BLaER1 (cell line): ENCODE measurements around the gene ETDA.
"Not testable (repeated sequence)": the region's sequence is repeated elsewhere in the genome, so short reads cannot be mapped to it uniquely, and the experiment has no call there.

Source experiments
- H3K27ac ChIP-seq: shearing (Covaris generic); formaldehyde crosslinking; 2 replicates; pipeline ENCODE4 v1.8.1; 2022
- H3K27me3 ChIP-seq: shearing (Covaris generic); formaldehyde crosslinking; 2 replicates; pipeline ENCODE4 v1.8.1; 2022
- H3K36me3 ChIP-seq: shearing (Covaris generic); formaldehyde crosslinking; 2 replicates; pipeline ENCODE4 v1.8.1; 2022
- H3K4me1 ChIP-seq: shearing (Covaris generic); formaldehyde crosslinking; 2 replicates; pipeline ENCODE4 v1.8.1; 2022
- H3K4me2 ChIP-seq: shearing (Covaris generic); formaldehyde crosslinking; 2 replicates; pipeline ENCODE4 v1.8.1; 2022
- H3K4me3 ChIP-seq: shearing (Covaris generic); formaldehyde crosslinking; 2 replicates; pipeline ENCODE4 v1.8.1; 2022
- H3K9ac ChIP-seq: shearing (Covaris generic); formaldehyde crosslinking; 2 replicates; pipeline ENCODE4 v1.8.1; 2022
- H3K9me3 ChIP-seq: shearing (Covaris generic); formaldehyde crosslinking; 2 replicates; pipeline ENCODE4 v1.8.1; 2022
- H4K20me1 ChIP-seq: shearing (Covaris generic); formaldehyde crosslinking; 2 replicates; pipeline ENCODE4 v1.8.1; 2022
- Cebpa-rat ChIP-seq: shearing (Covaris generic); IDR thresholded peaks from 2 replicates; pipeline ENCODE4 v1.8.1; 2022

ETDA gene

GRCh38 chrX:135252011-135252518 is at the start of gene ETDA:
Gene ETDA (plus strand): TSS chrX:135252061. CDS start chrX:135253277, 1,216 bp downstream.
- not testable (repeated sequence) for H3K4me1 ChIP-seq, H3K9me3 ChIP-seq, H3K27ac ChIP-seq, H3K27me3 ChIP-seq, H4K20me1 ChIP-seq, H3K4me3 ChIP-seq, H3K36me3 ChIP-seq, H3K4me2 ChIP-seq, H3K9ac ChIP-seq

GRCh38 chrX:135206427-135206826 is 45.4 kb upstream of the ETDA start:
- not testable (repeated sequence) for H3K4me3 ChIP-seq, H3K27ac ChIP-seq, H3K4me2 ChIP-seq, H3K9me3 ChIP-seq, H3K9ac ChIP-seq, H4K20me1 ChIP-seq, H3K36me3 ChIP-seq, H3K4me1 ChIP-seq
- H3K27me3 ChIP-seq = peaks cover 77% of the 10 kb centered on the region

DNA sequence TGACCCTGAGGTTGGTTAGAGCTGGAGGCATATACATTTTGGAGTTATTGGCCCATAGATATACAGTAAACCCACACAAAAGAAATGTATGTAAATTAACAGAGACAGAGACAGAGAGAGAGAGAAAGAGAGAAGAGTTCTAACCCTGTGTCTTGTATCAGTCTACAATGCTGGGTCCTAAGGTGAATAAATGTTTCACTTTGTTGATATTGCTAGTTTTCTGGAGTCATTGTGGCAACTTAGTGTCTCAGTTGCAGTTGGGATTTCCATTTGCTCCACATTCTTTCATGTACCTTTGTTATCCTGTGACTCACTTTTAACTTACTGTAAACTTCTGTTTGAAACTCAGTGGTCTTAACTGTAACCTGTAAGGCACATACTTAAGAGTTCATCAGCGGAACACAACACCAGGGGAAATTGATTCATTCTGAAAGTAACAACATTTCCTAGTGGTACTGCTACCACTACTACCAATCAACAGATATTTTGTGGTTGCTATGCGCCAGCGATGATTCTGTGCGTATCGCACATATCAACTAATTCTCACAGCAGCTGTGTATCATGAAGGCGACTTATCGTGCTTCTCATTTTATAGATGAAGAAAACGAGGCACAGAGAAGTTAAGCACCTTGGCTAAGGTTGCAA is 38.5 kb upstream of the ETDA start:
- peaks cover 45% of the 10 kb centered on the region for H3K27me3 ChIP-seq
- no peaks in the 10 kb centered on the region for H4K20me1 ChIP-seq
- no peaks in the 10 kb centered on the region for H3K36me3 ChIP-seq
- no peaks in the 10 kb centered on the region for H3K9me3 ChIP-seq
- H3K4me2 ChIP-seq = no peak overlapping the region
- no peak overlapping the region for H3K27ac ChIP-seq
- H3K4me1 ChIP-seq = no peaks in the 10 kb centered on the region
- no peak overlapping the region for H3K9ac ChIP-seq
- no peak for TF ChIP-seq Cebpa-rat
- no peak overlapping the region for H3K4me3 ChIP-seq

- H3K36me3 ChIP-seq, H3K4me2 ChIP-seq, H3K4me3 ChIP-seq, H3K9me3 ChIP-seq, H3K27me3 ChIP-seq, H3K4me1 ChIP-seq, H4K20me1 ChIP-seq, H3K27ac ChIP-seq, H3K9ac ChIP-seq: not testable (repeated sequence)
Observed at GRCh38 chrX:135245989-135246388, 5.9 kb upstream of the ETDA start.

DNA sequence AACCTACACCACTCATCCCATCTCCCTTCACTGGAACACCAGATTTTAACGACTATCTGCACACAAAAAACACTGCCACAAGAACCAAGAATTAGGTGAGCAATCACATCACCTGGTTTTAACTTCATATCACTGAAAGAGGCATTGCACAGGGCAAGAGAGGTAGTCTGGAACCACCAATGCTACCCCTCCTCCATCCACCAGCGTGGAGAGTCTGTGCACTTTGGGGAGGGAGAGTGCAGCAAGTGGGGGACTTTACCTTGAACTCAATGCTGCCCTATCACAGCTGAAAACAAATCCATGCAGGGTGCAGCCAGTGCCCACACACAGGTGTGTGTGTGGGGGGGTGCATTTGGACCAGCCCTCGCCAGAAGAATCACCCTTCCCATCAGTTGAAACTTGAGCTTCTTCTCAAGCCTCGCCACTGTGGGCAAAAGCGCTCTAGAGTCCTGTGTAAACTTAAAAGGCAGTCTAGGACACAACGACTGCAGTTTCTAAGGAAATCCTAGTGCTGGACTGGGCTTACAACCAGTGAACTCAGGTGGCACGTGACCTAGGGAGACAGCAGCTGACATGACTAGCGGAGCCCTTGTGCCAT is 4.3 kb downstream of the ETDA start:
- not testable (repeated sequence) for H3K9me3 ChIP-seq, H3K36me3 ChIP-seq, H3K9ac ChIP-seq, H3K4me1 ChIP-seq, H3K4me2 ChIP-seq, H3K4me3 ChIP-seq, H4K20me1 ChIP-seq, H3K27ac ChIP-seq
- peaks cover 28% of the 10 kb centered on the region for H3K27me3 ChIP-seq

- no peaks in the 10 kb centered on the region for H3K4me1 ChIP-seq
- no peak overlapping the region for H3K4me3 ChIP-seq
- H3K36me3 ChIP-seq = no peaks in the 10 kb centered on the region
- no peak overlapping the region for H3K9ac ChIP-seq
- H3K27me3 ChIP-seq = peaks cover 36% of the 10 kb centered on the region
- no peak overlapping the region for H3K4me2 ChIP-seq
- TF ChIP-seq Cebpa-rat = no peak
- no peaks in the 10 kb centered on the region for H3K9me3 ChIP-seq
- H4K20me1 ChIP-seq = no peaks in the 10 kb centered on the region
- H3K27ac ChIP-seq = no peak overlapping the region
Observed at GRCh38 chrX:135256923-135257322, 5.1 kb downstream of the ETDA start.

GRCh38 chrX:135257469-135257868 is 5.6 kb downstream of the ETDA start:
- H3K4me3 ChIP-seq = no peak overlapping the region
- H3K27ac ChIP-seq = no peak overlapping the region
- H3K4me1 ChIP-seq = no peaks in the 10 kb centered on the region
- H3K27me3 ChIP-seq = peaks cover 41% of the 10 kb centered on the region
- H3K4me2 ChIP-seq = no peak overlapping the region
- no peak for TF ChIP-seq Cebpa-rat
- no peaks in the 10 kb centered on the region for H3K9me3 ChIP-seq
- no peak overlapping the region for H3K9ac ChIP-seq
- H3K36me3 ChIP-seq = no peaks in the 10 kb centered on the region
- no peaks in the 10 kb centered on the region for H4K20me1 ChIP-seq

DNA sequence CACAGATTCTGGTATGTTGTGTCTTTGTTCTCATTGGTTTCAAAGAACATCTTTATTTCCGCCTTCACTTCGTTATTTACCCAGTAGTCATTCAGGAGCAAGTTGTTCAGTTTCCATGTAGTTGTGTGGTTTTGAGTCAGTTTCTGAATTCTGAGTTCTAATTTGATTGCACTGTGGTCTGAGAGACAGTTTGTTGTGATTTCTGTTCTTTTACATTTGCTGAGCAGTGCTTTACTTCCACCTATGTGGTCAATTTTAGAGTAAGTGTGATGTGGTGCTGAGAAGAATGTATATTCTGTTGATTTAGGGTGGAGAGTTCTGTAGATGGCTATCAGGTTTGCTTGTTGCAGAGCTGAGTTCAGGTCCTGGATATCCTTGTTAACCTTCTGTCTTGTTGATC is 9.1 kb downstream of the ETDA start:
- not testable (repeated sequence) for H3K36me3 ChIP-seq, H3K4me1 ChIP-seq, H3K9ac ChIP-seq, H3K4me2 ChIP-seq, H4K20me1 ChIP-seq, H3K27ac ChIP-seq, H3K4me3 ChIP-seq
- Histone ChIP-seq H3K27me3 (peaks cover 65% of the 10 kb centered on the region), H3K9me3 (peaks cover 17% of the 10 kb centered on the region)

DNA sequence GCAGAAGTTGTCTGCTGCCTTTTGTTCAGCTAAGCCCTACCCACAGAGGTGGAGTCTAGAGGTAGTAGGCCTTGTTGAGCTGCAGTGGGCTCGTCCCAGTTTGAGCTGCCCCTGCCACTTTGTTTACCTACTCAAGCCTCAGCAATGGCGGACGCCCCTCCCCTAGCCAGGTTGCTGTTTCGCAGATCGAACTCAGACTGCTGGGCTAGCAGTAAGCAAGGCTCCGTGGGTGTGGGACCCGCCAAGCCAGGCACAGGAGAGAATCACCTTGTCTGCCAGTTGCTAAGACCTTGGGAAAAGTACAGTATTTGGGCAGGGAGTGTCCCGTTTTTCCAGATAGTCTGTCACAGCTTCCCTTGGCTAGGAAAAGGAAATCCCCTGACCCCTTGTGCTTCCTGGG is 11.5 kb downstream of the ETDA start:
- H4K20me1 ChIP-seq, H3K36me3 ChIP-seq, H3K4me2 ChIP-seq, H3K9ac ChIP-seq, H3K4me3 ChIP-seq, H3K27ac ChIP-seq, H3K4me1 ChIP-seq: not testable (repeated sequence)
- Histone ChIP-seq H3K27me3 (peaks cover 54% of the 10 kb centered on the region), H3K9me3 (peaks cover 20% of the 10 kb centered on the region)

GRCh38 chrX:135264206-135264605 is 12.3 kb downstream of the ETDA start:
- H4K20me1 ChIP-seq = no peaks in the 10 kb centered on the region
- H3K9me3 ChIP-seq = peaks cover 29% of the 10 kb centered on the region
- H3K36me3 ChIP-seq = no peaks in the 10 kb centered on the region
- no peak overlapping the region for H3K4me2 ChIP-seq
- no peak overlapping the region for H3K4me3 ChIP-seq
- no peak overlapping the region for H3K27ac ChIP-seq
- H3K4me1 ChIP-seq = no peaks in the 10 kb centered on the region
- H3K27me3 ChIP-seq = peaks cover 57% of the 10 kb centered on the region
- TF ChIP-seq Cebpa-rat = no peak
- H3K9ac ChIP-seq = no peak overlapping the region

DNA sequence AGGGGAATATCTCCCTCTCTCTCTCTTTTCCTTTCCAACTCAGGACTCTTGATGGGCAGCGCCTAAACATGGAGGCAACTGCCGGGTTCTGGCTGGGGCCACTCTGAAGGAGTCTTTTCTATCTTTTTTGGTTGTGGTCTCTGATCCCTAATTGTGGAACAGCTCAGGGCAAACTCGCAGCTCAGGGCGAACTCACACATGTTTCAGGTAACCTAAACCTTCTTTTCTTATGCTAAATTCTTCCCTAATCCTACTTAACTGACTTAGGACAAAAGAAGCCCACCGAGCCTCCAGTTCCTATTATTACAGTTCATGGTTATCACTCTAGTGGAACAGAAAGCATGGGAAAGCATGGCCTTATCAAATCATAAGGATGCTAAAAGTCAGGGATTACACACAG is 21.3 kb downstream of the ETDA start:
- Histone ChIP-seq H3K9ac (no peak overlapping the region), H4K20me1 (no peaks in the 10 kb centered on the region), H3K36me3 (no peaks in the 10 kb centered on the region), H3K27ac (no peak overlapping the region), H3K4me1 (no peaks in the 10 kb centered on the region), H3K9me3 (peaks cover 28% of the 10 kb centered on the region), H3K4me3 (no peak overlapping the region), H3K27me3 (peaks cover 47% of the 10 kb centered on the region), H3K4me2 (no peak overlapping the region)
- no peak for TF ChIP-seq Cebpa-rat
